GM18511 (cell line): ENCODE results near the gene CUEDC1.

Experiments
- ATAC-seq: cut with Tn5 transposase; IDR thresholded peaks from one replicate; pipeline ENCODE4 v1.9.1; 2021; ENCODE audit warnings: mild to moderate bottlenecking, moderate library complexity; ENCODE audit not compliant: unreplicated experiment

Gene CUEDC1

GRCh38 chr17:57918017-57918895 is 37.0 kb downstream of the CUEDC1 start:
- no peak for ATAC-seq

DNA sequence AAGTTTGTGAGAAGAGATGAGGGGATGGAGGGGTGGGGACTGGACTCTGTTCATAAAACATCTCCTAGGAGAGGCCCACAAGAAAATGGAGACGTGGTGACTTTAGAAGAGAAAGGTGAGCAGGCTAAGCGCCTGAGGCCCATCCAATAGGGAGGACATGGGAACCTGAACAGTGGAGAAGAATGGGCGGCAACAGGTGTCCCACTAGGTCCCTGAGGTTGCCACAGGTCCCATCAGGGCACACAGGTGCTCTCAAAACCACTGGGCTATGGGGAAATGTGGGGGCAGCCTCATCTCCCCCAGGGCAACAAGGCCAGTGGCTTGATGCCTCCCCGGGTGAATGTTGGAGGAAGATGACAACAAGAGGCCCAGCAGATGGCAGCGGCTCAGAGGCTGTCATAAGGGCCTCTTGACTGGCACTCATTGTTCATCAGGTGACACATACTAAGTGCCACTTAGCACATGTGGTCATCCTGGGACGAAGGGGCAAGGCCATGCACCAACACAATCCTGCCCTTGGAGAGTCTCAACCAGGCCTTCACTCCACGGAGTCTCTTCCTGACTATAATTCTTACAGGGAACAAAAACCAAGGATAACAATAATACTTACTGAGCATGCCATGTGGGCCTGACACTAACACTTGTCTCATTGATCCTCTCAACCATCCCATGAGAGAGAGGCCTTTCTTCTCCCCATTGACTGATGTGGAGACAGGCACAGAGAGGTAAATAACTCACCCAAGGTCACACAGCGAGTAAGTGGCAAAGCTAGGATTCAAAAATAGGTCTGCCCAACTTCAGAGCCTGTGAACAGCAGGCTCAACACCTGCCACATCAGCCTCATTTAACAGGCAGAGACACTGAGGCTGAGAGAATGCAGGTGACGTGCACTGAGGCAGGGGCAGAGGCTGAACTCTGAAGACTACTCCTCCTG is 38.0 kb downstream of the CUEDC1 start:
- no peak for ATAC-seq

- no peak for ATAC-seq
Observed at GRCh38 chr17:57915985-57916757, 39.0 kb downstream of the CUEDC1 start.

GRCh38 chr17:57915544-57915943 is 39.7 kb downstream of the CUEDC1 start:
- no peak for ATAC-seq

DNA sequence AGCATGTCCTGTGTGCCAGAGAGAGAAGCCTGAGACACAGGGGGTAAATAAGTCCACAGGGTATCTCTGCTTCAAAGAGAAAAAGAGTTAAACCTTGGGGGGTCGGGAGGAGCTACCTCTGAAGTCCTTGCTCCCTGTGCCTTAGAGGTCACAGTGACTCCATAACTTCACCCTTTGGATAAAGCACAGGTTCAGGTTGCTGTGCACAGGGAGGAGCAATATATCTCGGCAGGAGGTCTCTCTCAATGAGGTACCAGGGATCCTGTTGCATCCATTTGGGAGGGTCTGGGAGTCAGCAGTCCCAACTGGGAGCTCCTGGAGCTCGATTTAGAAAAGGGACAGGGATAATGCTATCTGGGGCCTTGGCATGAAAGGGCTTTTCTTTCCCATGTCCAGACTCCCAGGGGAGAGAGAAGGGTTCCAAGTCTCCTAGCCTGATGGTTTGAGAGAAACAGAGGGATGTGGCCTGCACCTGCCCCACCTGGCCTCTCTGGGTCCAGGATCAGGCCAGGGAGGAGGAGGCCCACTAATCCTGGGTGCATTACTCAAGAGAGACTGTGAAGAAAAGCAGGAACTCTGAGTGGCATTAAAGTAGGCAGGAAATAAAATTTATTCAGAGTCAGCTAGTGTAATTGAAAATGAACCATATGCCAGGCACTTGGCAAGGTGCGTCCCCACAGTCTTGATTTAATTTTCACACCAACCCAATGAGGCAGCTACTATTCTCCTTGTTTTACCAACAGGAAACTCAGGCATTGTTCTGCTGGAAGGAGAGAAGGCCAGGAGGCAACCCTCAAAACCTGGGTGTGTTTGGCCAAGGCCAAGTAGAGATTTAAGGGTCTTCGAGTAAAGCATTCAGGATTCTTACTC is 40.7 kb downstream of the CUEDC1 start:
- no peak for ATAC-seq

DNA sequence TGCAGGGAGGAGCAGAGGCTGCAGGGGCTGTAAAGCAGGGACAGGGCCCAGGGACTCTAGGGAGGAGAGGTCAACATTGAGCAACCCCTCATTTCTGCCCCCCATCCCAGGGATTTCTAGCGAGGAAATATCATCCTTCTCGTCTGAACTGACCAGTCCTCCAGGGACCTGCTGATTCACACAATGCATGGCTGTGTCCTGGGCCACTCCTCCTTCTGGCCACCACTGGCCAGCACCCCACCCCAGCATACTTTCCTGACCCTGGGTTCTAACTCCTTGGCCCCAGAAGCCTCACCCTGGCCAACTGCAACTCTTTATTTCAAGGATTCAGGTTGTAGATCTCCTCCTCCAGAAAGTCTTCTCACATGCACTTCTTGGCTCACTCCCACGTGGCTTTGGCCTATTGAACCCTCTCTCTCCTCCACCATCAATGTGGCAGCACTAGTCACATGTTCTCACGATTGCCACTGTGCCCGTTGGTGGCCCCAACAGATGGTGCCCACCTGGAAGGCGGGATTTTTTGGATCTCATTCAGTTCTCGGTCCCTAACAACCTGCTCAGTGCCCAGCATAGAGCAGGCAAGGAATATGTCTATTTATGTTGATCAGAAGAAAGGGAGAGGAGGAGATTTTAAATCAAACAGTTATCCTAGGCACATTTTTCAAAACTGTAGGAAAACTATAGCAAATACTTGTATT is 41.5 kb downstream of the CUEDC1 start:
- ATAC-seq, result no peak

DNA sequence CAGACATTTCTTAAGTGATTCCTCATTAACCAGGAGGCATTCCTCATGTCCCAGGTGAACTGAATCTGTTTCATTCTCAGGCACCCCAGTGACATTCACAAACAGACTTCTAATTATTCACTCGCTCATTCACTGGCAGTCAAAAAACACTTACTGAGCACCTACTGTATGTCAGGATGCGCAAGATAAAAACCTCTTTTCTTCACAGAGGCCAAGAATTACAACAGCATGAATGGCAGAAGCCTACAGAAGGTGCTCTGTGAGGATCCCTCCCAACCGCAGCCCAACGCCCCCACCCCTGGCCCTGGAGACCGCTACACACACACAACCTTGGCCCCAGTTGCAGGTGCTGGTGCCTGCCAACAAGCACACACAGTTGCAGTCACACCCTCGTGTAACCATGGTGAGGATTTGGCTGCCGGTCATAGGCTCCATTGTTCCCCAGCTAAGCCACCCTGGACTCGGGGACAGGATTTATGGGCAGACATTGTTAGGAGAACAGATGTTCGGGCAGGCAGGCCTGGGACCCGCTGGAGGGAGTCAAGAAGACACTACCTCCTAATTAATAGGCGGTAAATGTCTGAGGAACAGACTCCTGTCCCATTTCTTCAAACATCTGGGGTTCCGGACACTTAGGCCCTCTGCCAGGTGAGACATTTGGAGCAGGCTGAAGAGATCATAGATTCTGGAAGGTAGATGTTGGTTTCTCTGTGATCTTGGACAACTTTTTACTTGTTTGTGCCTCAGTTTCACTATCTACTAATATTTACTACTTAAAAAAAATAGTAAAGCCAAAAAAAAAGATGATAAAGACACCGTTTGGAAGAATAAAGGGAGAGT is 43.2 kb downstream of the CUEDC1 start:
- no peak for ATAC-seq

GRCh38 chr17:57910462-57911420 is 44.5 kb downstream of the CUEDC1 start:
- no peak for ATAC-seq

DNA sequence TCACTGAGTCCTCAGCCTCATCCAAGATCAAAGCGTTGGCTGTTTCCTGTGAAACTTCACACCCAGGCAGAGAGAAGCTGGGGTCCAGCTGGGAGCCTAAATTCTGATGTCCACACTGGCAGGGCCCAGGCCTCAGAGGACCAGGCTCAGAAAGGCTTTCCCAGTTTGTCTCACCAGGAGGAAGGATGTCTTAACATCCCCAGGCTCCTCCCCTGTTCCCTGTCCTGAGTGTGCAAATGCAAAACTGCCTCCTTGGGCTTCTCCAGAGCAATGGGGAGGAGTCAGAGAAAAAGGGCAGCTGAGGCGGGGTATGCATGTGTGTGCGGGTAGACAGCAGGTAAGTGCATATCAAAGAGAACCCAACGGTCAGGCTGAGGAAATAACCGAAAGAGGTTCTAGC is 45.7 kb downstream of the CUEDC1 start:
- no peak for ATAC-seq

GRCh38 chr17:57908278-57908677 is 46.9 kb downstream of the CUEDC1 start:
- no peak for ATAC-seq

- no peak for ATAC-seq
Observed at GRCh38 chr17:57906910-57907309, 48.3 kb downstream of the CUEDC1 start.

GRCh38 chr17:57905875-57906455 is 49.2 kb downstream of the CUEDC1 start:
- ATAC-seq, result no peak

GRCh38 chr17:57903961-57904360 is 51.3 kb downstream of the CUEDC1 start:
- no peak for ATAC-seq

GRCh38 chr17:57902800-57903759 is 52.1 kb downstream of the CUEDC1 start:
- ATAC-seq, result peak; percentile 57

DNA sequence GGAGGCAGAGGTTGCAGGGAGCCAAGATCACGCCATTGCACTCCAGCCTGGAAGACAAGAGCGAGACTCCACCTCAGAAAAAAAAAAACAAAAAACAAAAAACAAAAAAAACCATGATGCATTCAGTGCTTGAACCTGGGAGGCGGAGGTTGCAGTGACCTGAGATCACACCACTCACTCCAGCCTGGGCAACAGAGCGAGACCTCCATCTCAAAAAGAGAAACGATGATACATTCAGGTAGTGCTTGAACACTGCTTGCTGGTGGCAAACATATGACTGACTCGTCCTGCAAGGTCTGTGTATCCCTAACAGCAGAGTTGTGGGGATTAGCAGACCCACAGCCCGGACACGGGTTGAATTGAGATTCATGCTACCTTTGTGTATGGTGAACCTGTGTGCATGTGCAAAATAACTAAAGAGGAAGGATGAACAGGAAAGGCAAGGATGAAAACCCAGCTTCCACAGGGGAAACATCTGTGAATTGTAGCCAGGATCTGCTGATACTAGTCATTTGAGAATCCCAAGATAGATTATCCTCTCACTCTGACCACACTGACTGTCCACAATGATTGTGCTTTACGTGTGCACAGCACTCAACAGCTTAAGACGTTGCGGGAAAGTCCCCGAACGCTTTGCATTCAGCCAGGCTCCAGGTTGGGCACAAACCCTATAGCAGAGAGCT is 53.0 kb downstream of the CUEDC1 start:
- peak; percentile 70 for ATAC-seq
